ENCODE measurements around the gene ANKH. TPM values are rescaled to one million over a fixed set of nuclear protein-coding genes. Genes with fewer than 3 reads are reported as not detected.

The ANKH gene
- total RNA-seq, 1 experiment from 2014 or later = 5.2 TPM

- H3K27ac ChIP-seq = no peak overlapping the region
- no peaks in the 10 kb centered on the region for H3K27me3 ChIP-seq
- no peak for DNase-seq
- no peaks in the 10 kb centered on the region for H3K36me3 ChIP-seq
- H3K4me3 ChIP-seq = no peak overlapping the region
- H3K4me1 ChIP-seq = no peaks in the 10 kb centered on the region
- no peaks in the 10 kb centered on the region for H3K9me3 ChIP-seq (replicated peaks)
Measured at GRCh38 chr5:14679595-14679994, 192.0 kb downstream of the ANKH start.

- DNase-seq = no peak
- Histone ChIP-seq H3K27me3 (no peaks in the 10 kb centered on the region), H3K4me3 (no peak overlapping the region), H3K27ac (no peak overlapping the region), H3K4me1 (no peaks in the 10 kb centered on the region), H3K36me3 (no peaks in the 10 kb centered on the region), H3K9me3 (replicated peaks) (no peaks in the 10 kb centered on the region)
Measured at GRCh38 chr5:14678773-14679334, 192.7 kb downstream of the ANKH start.

DNA sequence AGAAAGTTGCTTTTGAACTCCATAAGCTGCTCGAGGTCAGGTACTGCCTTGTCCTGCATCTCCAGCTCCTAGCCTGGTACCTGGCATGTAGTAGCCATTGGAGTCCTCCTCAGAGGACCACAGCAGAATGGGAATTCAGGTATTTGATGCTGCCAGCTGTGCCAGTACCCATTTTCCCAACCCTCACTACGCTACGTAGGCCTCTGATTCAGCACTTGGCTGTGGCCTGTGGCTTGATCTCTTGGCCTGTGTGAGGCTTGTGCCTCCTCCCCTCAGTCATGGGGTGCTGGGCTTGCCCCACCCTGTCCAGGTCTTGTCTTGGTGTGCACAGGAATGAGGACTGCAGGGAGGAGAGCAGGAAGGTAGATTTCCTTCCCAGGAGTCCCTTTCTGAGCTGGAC lies 195.3 kb downstream of the ANKH start:
- Histone ChIP-seq H3K9me3 (replicated peaks) (no peaks in the 10 kb centered on the region), H3K27me3 (no peaks in the 10 kb centered on the region), H3K27ac (no peak overlapping the region), H3K4me1 (no peaks in the 10 kb centered on the region), H3K4me3 (no peak overlapping the region), H3K36me3 (no peaks in the 10 kb centered on the region)
- no peak for DNase-seq

DNA sequence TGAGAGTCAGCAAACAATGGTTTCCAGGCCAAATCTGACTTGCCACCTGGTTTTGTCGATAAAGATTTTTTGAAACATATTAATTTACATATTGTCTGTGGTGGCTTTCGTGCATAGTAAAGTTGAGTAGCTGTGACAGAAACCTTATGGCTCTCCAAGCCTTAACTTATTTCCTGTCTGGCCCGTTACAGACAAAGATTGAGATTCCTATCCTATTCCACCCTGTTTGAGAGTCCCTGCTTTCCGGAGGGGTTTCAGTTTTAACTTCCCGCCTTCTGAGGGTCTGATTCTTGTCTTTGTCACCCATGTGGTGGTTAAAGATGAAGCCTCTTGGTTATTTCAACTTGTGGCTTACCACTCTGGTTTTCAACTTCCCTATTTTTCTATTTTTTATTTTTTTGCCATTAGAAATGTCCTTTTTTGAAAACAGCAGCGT lies 195.7 kb downstream of the ANKH start:
- no peaks in the 10 kb centered on the region for H3K27me3 ChIP-seq
- no peak overlapping the region for H3K4me3 ChIP-seq
- no peak for DNase-seq
- no peak overlapping the region for H3K27ac ChIP-seq
- no peaks in the 10 kb centered on the region for H3K4me1 ChIP-seq
- H3K36me3 ChIP-seq = no peaks in the 10 kb centered on the region
- no peaks in the 10 kb centered on the region for H3K9me3 ChIP-seq (replicated peaks)

GRCh38 chr5:14674983-14675854 lies 196.4 kb downstream of the ANKH start:
- Histone ChIP-seq H3K4me1 (no peaks in the 10 kb centered on the region), H3K36me3 (no peaks in the 10 kb centered on the region), H3K27me3 (no peaks in the 10 kb centered on the region), H3K27ac (no peak overlapping the region), H3K4me3 (no peak overlapping the region), H3K9me3 (replicated peaks) (no peaks in the 10 kb centered on the region)
- no peak for DNase-seq

DNA sequence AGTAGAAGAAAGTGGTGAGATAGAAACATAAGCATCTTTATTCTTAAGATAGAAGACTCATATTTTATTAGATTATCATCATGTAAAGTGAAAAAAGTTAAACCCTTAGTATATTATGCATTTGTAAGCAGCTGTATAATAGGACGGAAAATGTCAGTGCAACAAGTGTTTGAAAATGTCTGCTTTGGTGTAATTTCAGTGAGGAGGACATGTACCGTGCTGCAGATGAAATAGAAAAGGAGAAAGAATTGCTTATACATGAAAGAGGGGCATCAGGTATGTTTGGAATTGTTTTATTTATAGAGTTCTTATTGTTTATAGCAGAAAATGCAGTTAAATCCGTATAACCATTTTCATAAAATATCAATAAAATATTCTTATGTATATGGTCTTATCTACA lies 198.1 kb downstream of the ANKH start:
- H3K27me3 ChIP-seq = no peaks in the 10 kb centered on the region
- H3K4me3 ChIP-seq = no peak overlapping the region
- no peaks in the 10 kb centered on the region for H3K4me1 ChIP-seq
- DNase-seq = no peak
- no peaks in the 10 kb centered on the region for H3K36me3 ChIP-seq
- no peak overlapping the region for H3K27ac ChIP-seq
- H3K9me3 ChIP-seq (replicated peaks) = no peaks in the 10 kb centered on the region

DNA sequence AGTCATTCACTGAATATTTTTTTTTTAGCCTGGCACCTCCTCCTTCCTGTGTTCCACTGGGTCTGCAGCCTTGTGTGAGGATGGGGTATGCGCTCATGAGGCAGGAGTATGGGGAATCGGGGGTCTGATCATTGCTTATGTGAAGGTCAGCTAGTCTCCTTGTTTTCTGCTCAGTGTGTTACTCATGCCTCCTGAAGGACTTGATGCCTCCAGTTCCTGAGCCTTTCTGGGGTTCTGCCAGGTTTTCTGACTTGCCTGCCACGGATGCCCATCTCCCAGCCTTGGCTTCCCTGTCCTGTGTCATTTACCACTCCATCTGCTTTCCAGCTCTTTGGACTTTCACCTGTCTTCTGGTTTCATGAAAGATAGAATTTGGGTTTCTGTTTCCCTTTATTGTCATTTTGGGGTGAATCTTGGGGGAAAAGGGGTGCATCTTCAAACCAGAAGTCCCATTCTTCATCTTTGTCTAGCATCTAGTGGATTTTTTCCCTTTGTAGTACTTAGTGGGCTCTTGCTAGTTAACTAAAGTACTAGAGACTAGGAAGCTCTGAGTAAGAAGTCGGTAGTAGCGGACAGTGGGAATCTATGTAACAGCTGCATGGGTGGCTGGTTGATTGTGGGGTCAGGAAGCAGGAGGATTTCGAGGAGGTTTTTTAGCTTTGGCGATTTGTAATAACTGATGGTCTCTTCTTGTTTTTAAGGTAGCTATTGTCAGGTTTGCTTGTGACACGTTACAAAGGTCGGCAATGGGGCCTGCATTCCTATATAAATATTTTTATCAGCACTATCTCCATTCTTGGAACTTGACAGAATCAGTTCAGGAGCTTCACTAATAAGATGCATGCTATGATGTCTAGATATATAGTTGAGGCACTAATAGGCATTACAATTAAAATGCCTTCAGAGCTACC lies 198.8 kb downstream of the ANKH start:
- Histone ChIP-seq H3K4me1 (no peaks in the 10 kb centered on the region), H3K27ac (no peak overlapping the region), H3K27me3 (no peaks in the 10 kb centered on the region), H3K36me3 (no peaks in the 10 kb centered on the region), H3K4me3 (no peak overlapping the region), H3K9me3 (replicated peaks) (no peaks in the 10 kb centered on the region)
- DNase-seq = no peak

GRCh38 chr5:14672082-14672481 lies 199.5 kb downstream of the ANKH start:
- no peaks in the 10 kb centered on the region for H3K4me1 ChIP-seq
- no peak overlapping the region for H3K27ac ChIP-seq
- H3K4me3 ChIP-seq = no peak overlapping the region
- DNase-seq = no peak
- no peaks in the 10 kb centered on the region for H3K27me3 ChIP-seq
- no peaks in the 10 kb centered on the region for H3K36me3 ChIP-seq
- no peaks in the 10 kb centered on the region for H3K9me3 ChIP-seq (replicated peaks)

- Histone ChIP-seq H3K4me1 (no peaks in the 10 kb centered on the region), H3K9me3 (replicated peaks) (no peaks in the 10 kb centered on the region), H3K36me3 (no peaks in the 10 kb centered on the region), H3K27ac (no peak overlapping the region), H3K27me3 (no peaks in the 10 kb centered on the region), H3K4me3 (no peak overlapping the region)
- DNase-seq = no peak
Measured at GRCh38 chr5:14671414-14671813, 200.2 kb downstream of the ANKH start.

DNA sequence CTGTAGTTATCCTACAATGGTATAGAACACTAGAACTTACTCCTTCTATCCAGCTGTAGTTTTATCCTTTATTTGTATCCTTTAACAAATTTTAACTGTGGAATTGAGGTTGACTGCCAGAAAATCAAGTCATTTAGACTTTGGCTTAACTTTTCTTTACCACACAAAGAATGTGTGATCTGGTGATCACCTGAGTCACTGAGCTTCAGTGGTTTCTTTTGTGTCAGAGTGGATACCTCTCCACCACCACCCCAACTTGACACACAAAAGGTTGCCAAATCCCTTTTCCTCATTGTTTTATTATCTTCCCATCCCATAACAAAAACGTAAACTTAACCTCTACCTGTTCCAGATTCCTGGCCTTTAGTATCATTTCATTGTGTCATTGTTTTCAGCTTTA lies 201.6 kb downstream of the ANKH start:
- no peak overlapping the region for H3K4me3 ChIP-seq
- no peaks in the 10 kb centered on the region for H3K4me1 ChIP-seq
- H3K27me3 ChIP-seq = no peaks in the 10 kb centered on the region
- H3K36me3 ChIP-seq = no peaks in the 10 kb centered on the region
- no peak overlapping the region for H3K27ac ChIP-seq
- no peak for DNase-seq
- no peaks in the 10 kb centered on the region for H3K9me3 ChIP-seq (replicated peaks)

GRCh38 chr5:14669415-14669814 lies 202.2 kb downstream of the ANKH start:
- H3K4me1 ChIP-seq = no peaks in the 10 kb centered on the region
- DNase-seq = no peak
- no peaks in the 10 kb centered on the region for H3K36me3 ChIP-seq
- H3K27ac ChIP-seq = no peak overlapping the region
- no peak overlapping the region for H3K4me3 ChIP-seq
- no peaks in the 10 kb centered on the region for H3K9me3 ChIP-seq (replicated peaks)
- H3K27me3 ChIP-seq = no peaks in the 10 kb centered on the region

- H3K27ac ChIP-seq = no peak overlapping the region
- no peaks in the 10 kb centered on the region for H3K9me3 ChIP-seq (replicated peaks)
- no peak for DNase-seq
- no peak overlapping the region for H3K4me3 ChIP-seq
- H3K27me3 ChIP-seq = no peaks in the 10 kb centered on the region
- no peaks in the 10 kb centered on the region for H3K4me1 ChIP-seq
- H3K36me3 ChIP-seq = no peaks in the 10 kb centered on the region
Measured at GRCh38 chr5:14668181-14668591, 203.4 kb downstream of the ANKH start.

- Histone ChIP-seq H3K36me3 (no peaks in the 10 kb centered on the region), H3K4me1 (no peaks in the 10 kb centered on the region), H3K27ac (no peak overlapping the region), H3K9me3 (replicated peaks) (no peaks in the 10 kb centered on the region), H3K4me3 (no peak overlapping the region), H3K27me3 (no peaks in the 10 kb centered on the region)
- no peak for DNase-seq
Measured at GRCh38 chr5:14667770-14668169, 203.8 kb downstream of the ANKH start.

GRCh38 chr5:14667290-14667689 lies 204.3 kb downstream of the ANKH start:
- H3K9me3 ChIP-seq (replicated peaks) = no peaks in the 10 kb centered on the region
- H3K27me3 ChIP-seq = no peaks in the 10 kb centered on the region
- H3K36me3 ChIP-seq = no peaks in the 10 kb centered on the region
- no peak for DNase-seq
- no peaks in the 10 kb centered on the region for H3K4me1 ChIP-seq
- no peak overlapping the region for H3K4me3 ChIP-seq
- no peak overlapping the region for H3K27ac ChIP-seq

DNA sequence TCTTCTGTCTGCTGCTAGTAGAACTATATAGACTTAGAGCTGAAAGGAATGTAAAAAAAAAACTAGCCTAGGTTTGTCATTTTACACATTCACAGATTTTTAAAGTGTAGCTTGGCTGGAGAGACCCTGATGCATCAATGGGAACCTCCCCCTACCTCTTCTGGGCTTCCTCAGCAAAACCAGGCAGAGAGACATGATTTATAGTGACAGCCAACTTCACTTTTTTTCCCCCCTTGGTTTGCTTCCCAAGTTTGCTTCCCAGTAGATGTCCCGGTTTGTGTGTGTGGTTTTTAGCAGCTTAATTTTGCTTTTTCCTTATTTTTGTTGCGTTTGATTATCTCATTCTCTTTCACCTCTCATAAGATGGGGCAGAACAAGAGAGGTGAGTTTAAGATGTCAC lies 205.2 kb downstream of the ANKH start:
- Histone ChIP-seq H3K4me3 (no peak overlapping the region), H3K4me1 (no peaks in the 10 kb centered on the region), H3K27ac (no peak overlapping the region), H3K27me3 (no peaks in the 10 kb centered on the region), H3K36me3 (no peaks in the 10 kb centered on the region), H3K9me3 (replicated peaks) (no peaks in the 10 kb centered on the region)
- no peak for DNase-seq

Data from SJCRH30 (cell line).